GM23338 (cell line): Measurements from ENCODE around the gene SNRNP200. TPM values are rescaled to one million over a fixed set of nuclear protein-coding genes. Genes with fewer than 3 reads are reported as not detected.

Experiments
- ATAC-seq: fragments of 200-7000 bp; cut with Tn5 transposase; 3 replicates; pipeline ENCODE4 v1.9.1; 2020
- DNase-seq: peaks from one replicate; pipeline ENCODE4 v3.0.0-alpha.2; 2015; ENCODE audit warnings: low spot score
- H2AFZ ChIP-seq: fragments of 200-600 bp; sonication (generic); 2 replicates; pipeline ENCODE4 v1.8.0; 2016; ENCODE audit warnings: antibody characterized with exemption, mild to moderate bottlenecking, moderate library complexity
- H3F3A ChIP-seq: fragments of 200-600 bp; sonication (generic); replicated peaks from 2 replicates; pipeline ENCODE4 v1.8.0; 2017; ENCODE audit warnings: antibody characterized with exemption, mixed run types, low read depth
- H3K27ac ChIP-seq: fragments of 200-600 bp; sonication (generic); 2 replicates; pipeline ENCODE4 v1.6.1; 2016; ENCODE audit warnings: low read depth
- H3K27me3 ChIP-seq: fragments of 200-600 bp; sonication (generic); 2 replicates; pipeline ENCODE4 v1.8.0; 2016; ENCODE audit warnings: mild to moderate bottlenecking, mixed run types, moderate library complexity; ENCODE audit not compliant: insufficient read depth
- H3K36me3 ChIP-seq: fragments of 200-600 bp; sonication (generic); 2 replicates; pipeline ENCODE4 v1.8.0; 2016; ENCODE audit warnings: mild to moderate bottlenecking; ENCODE audit not compliant: insufficient read depth
- H3K4me1 ChIP-seq: fragments of 200-600 bp; sonication (generic); 2 replicates; pipeline ENCODE4 v1.8.0; 2016; ENCODE audit warnings: mild to moderate bottlenecking, moderate library complexity; ENCODE audit not compliant: insufficient read depth
- H3K4me2 ChIP-seq: fragments of 200-600 bp; sonication (generic); 2 replicates; pipeline ENCODE4 v1.7.1; 2017; ENCODE audit warnings: mixed run types
- H3K4me3 ChIP-seq: fragments of 200-600 bp; sonication (generic); 2 replicates; pipeline ENCODE4 v1.6.1; 2016; ENCODE audit warnings: mixed run types
- H3K79me2 ChIP-seq: fragments of 200-600 bp; sonication (generic); replicated peaks from 2 replicates; pipeline ENCODE4 v1.8.0; 2017; ENCODE audit warnings: mild to moderate bottlenecking; ENCODE audit not compliant: insufficient read depth
- H3K9me2 ChIP-seq: fragments of 200-600 bp; sonication (generic); 2 replicates; pipeline ENCODE4 v1.8.0; 2017; ENCODE audit not compliant: insufficient read depth
- H4K20me1 ChIP-seq: fragments of 200-600 bp; sonication (generic); replicated peaks from 2 replicates; pipeline ENCODE4 v1.8.0; 2017; ENCODE audit warnings: mild to moderate bottlenecking; ENCODE audit not compliant: insufficient read depth
- H3K27ac Mint-ChIP-seq: 2 replicates; pipeline ENCODE4 v1.8.0; 2020; ENCODE audit warnings: inconsistent platforms, mild to moderate bottlenecking, moderate library complexity, mixed read lengths
- H3K27me3 Mint-ChIP-seq: 3 replicates; pipeline ENCODE4 v1.8.0; 2022; ENCODE audit warnings: low read depth, mild to moderate bottlenecking, moderate library complexity, mixed read lengths, inconsistent platforms; ENCODE audit not compliant: insufficient read depth, poor library complexity
- H3K36me3 Mint-ChIP-seq: 3 replicates; pipeline ENCODE4 v1.8.0; 2021; ENCODE audit warnings: low read depth, mild to moderate bottlenecking, inconsistent platforms, moderate library complexity, mixed read lengths
- H3K4me1 Mint-ChIP-seq: 3 replicates; pipeline ENCODE4 v1.8.0; 2020; ENCODE audit warnings: mild to moderate bottlenecking, inconsistent platforms, mixed read lengths
- H3K4me3 Mint-ChIP-seq: 3 replicates; pipeline ENCODE4 v1.8.0; 2021; ENCODE audit warnings: moderate library complexity, mild to moderate bottlenecking, inconsistent platforms, mixed read lengths
- H3K9me3 Mint-ChIP-seq: 3 replicates; pipeline ENCODE4 v1.8.0; 2020; ENCODE audit warnings: moderate library complexity, mild to moderate bottlenecking, inconsistent platforms, mixed read lengths
- CREB1 ChIP-seq: fragments of 250-450 bp; sonication (Bioruptor Pico); IDR thresholded peaks from 2 replicates; pipeline ENCODE4 v1.5.0; 2020; ENCODE audit warnings: low read depth, mild to moderate bottlenecking, moderate library complexity
- EZH2 ChIP-seq: fragments of 200-600 bp; sonication (generic); IDR thresholded peaks from one replicate; pipeline ENCODE4 v1.8.0; 2017; ENCODE audit warnings: antibody characterized with exemption, mild to moderate bottlenecking, low read depth; ENCODE audit not compliant: unreplicated experiment
- JUNB ChIP-seq: IDR thresholded peaks from one replicate; pipeline ENCODE4 v1.6.1; 2016; ENCODE audit warnings: antibody characterized with exemption; ENCODE audit not compliant: unreplicated experiment
- NANOG ChIP-seq: IDR thresholded peaks from 2 replicates; pipeline ENCODE4 v1.6.1; 2016; ENCODE audit warnings: antibody characterized with exemption, borderline replicate concordance
- POLR2AphosphoS5 ChIP-seq: IDR thresholded peaks from 2 replicates; pipeline ENCODE4 v1.6.1; 2016; ENCODE audit warnings: antibody characterized with exemption, low read depth
- STAT1 ChIP-seq: IDR thresholded peaks from one replicate; pipeline ENCODE4 v1.6.1; 2016; ENCODE audit warnings: antibody characterized with exemption; ENCODE audit not compliant: unreplicated experiment
- ZNF114 ChIP-seq: fragments of 250-450 bp; sonication (Bioruptor Pico); IDR thresholded peaks from 2 replicates; pipeline ENCODE4 v1.5.0; 2020; ENCODE audit warnings: mild to moderate bottlenecking, moderate library complexity
- ZNF331 ChIP-seq: fragments of 250-450 bp; sonication (Bioruptor Pico); IDR thresholded peaks from 2 replicates; pipeline ENCODE4 v1.5.0; 2020; ENCODE audit warnings: low read depth, mild to moderate bottlenecking, moderate library complexity
- polyA plus RNA-seq: library from polyadenylated mRNA; unstranded; fragments of >200 nt; fragmentation: Nextera tagmentation; extraction: Ambion mirVana; gene quantifications from 2 replicates; pipeline ENCODE4 v1.2.1, GENCODE V29; 2016
- total RNA-seq: library from RNA; depleted of rRNA; stranded (reverse); fragments of >200 nt; shearing (Covaris generic); gene quantifications from 2 replicates; pipeline ENCODE4 v1.2.3, GENCODE V29; 2014
- TF ChIP-seq, protein P1 (sequence below), 2 experiments: fragments of 200-600 bp in 1 of 2; sonication (generic) in 1 of 2; conservative IDR thresholded peaks; 2 replicates each; pipeline versions ENCODE4 v1.5.1 to v1.6.1; 2016 to 2017; ENCODE audit warnings: antibody characterized with exemption in 2 of 2, low read depth in 2 of 2, mild to moderate bottlenecking in 2 of 2, moderate library complexity in 1 of 2
- TF ChIP-seq, protein P2 (sequence below): IDR thresholded peaks from one replicate; pipeline ENCODE4 v1.6.1; 2018; ENCODE audit warnings: antibody characterized with exemption; ENCODE audit not compliant: unreplicated experiment
- TF ChIP-seq, protein P3 (sequence below): fragments of 250-450 bp; sonication (Bioruptor Pico); IDR thresholded peaks from 2 replicates; pipeline ENCODE4 v1.5.0; 2020; ENCODE audit warnings: mild to moderate bottlenecking, moderate library complexity

Gene SNRNP200
- total and polyA plus RNA-seq, 2 experiments from 2014 or later: 70.7 to 179 TPM

DNA sequence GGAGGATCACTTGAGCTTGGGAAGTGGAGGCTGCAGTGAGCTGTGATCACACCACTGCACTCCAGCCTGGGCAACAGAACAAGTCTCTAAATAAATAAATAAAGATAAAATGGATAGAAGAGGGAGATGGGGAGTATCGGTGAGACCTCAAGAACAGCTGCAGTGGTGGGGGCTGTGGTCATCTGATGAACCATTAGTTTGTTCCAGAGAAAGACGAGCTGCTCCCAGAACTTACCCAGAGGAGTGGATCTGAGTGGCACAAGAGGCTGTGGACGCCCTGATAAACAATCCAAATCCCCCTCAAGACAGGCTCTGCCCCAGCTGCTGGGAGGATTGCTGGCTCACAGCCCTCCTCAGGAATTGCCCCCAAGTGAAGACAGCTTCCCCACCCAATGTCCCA is 66.3 kb downstream of the SNRNP200 start:
- H3K36me3 ChIP-seq: no peaks in the 10 kb centered on the region
- no peaks in the 10 kb centered on the region for H3F3A ChIP-seq
- H3K4me3 ChIP-seq: no peak overlapping the region
- no peak for TF ChIP-seq JUNB
- no peak for TF ChIP-seq NANOG
- TF ChIP-seq, protein P1, sequence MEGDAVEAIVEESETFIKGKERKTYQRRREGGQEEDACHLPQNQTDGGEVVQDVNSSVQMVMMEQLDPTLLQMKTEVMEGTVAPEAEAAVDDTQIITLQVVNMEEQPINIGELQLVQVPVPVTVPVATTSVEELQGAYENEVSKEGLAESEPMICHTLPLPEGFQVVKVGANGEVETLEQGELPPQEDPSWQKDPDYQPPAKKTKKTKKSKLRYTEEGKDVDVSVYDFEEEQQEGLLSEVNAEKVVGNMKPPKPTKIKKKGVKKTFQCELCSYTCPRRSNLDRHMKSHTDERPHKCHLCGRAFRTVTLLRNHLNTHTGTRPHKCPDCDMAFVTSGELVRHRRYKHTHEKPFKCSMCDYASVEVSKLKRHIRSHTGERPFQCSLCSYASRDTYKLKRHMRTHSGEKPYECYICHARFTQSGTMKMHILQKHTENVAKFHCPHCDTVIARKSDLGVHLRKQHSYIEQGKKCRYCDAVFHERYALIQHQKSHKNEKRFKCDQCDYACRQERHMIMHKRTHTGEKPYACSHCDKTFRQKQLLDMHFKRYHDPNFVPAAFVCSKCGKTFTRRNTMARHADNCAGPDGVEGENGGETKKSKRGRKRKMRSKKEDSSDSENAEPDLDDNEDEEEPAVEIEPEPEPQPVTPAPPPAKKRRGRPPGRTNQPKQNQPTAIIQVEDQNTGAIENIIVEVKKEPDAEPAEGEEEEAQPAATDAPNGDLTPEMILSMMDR (conservative IDR thresholded peaks at IDR 0.05; ENCODE audit: low read depth in 2 of 2): no peak
- TF ChIP-seq, protein P2, sequence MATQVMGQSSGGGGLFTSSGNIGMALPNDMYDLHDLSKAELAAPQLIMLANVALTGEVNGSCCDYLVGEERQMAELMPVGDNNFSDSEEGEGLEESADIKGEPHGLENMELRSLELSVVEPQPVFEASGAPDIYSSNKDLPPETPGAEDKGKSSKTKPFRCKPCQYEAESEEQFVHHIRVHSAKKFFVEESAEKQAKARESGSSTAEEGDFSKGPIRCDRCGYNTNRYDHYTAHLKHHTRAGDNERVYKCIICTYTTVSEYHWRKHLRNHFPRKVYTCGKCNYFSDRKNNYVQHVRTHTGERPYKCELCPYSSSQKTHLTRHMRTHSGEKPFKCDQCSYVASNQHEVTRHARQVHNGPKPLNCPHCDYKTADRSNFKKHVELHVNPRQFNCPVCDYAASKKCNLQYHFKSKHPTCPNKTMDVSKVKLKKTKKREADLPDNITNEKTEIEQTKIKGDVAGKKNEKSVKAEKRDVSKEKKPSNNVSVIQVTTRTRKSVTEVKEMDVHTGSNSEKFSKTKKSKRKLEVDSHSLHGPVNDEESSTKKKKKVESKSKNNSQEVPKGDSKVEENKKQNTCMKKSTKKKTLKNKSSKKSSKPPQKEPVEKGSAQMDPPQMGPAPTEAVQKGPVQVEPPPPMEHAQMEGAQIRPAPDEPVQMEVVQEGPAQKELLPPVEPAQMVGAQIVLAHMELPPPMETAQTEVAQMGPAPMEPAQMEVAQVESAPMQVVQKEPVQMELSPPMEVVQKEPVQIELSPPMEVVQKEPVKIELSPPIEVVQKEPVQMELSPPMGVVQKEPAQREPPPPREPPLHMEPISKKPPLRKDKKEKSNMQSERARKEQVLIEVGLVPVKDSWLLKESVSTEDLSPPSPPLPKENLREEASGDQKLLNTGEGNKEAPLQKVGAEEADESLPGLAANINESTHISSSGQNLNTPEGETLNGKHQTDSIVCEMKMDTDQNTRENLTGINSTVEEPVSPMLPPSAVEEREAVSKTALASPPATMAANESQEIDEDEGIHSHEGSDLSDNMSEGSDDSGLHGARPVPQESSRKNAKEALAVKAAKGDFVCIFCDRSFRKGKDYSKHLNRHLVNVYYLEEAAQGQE: no peak
- no peak for TF ChIP-seq ZNF331
- no peak for TF ChIP-seq CREB1
- H2AFZ ChIP-seq: no peak overlapping the region
- H3K27ac ChIP-seq: no peak overlapping the region
- H3K9me2 ChIP-seq: peaks cover 4% of the 10 kb centered on the region; the same call in 1 of the 2 replicates
- Mint-ChIP-seq H3K9me3 (no peaks in the 10 kb centered on the region), H3K27ac (no peak overlapping the region), H3K27me3 (peaks cover 4% of the 10 kb centered on the region), H3K36me3 (no peaks in the 10 kb centered on the region), H3K4me1 (peaks cover 16% of the 10 kb centered on the region), H3K4me3 (no peak overlapping the region)
- H4K20me1 ChIP-seq: no peaks in the 10 kb centered on the region
- H3K4me2 ChIP-seq: no peak overlapping the region
- no peaks in the 10 kb centered on the region for H3K79me2 ChIP-seq
- no peaks in the 10 kb centered on the region for H3K27me3 ChIP-seq
- ATAC-seq (no peak), DNase-seq (no peak)
- H3K4me1 ChIP-seq: no peaks in the 10 kb centered on the region; the same call in 1 of the 2 replicates

DNA sequence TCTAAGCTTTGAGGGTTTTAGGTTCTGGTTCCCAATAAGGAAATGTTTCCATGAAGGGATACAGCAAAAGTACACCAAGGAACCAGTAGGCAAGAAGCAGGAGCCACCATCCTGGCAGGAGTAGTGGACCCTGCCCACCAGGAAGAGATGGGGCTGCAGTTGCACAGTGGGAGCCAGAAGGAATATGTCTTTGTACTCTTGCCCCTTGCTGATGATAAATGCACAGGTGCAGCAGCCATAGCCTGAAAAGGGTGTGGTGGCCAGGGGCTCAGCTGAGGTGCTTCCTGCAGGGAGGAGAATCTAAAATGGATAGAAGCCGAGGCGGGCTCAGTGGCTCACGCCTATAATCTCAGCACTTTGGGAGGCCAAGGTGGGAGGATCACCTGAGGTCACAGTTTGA is 67.1 kb downstream of the SNRNP200 start:
- H3K4me3 Mint-ChIP-seq: no peak overlapping the region
- TF ChIP-seq POLR2AphosphoS5: no peak
- TF ChIP-seq NANOG: no peak
- TF ChIP-seq EZH2: no peak
- no peak for TF ChIP-seq CREB1
- TF ChIP-seq, protein P3, sequence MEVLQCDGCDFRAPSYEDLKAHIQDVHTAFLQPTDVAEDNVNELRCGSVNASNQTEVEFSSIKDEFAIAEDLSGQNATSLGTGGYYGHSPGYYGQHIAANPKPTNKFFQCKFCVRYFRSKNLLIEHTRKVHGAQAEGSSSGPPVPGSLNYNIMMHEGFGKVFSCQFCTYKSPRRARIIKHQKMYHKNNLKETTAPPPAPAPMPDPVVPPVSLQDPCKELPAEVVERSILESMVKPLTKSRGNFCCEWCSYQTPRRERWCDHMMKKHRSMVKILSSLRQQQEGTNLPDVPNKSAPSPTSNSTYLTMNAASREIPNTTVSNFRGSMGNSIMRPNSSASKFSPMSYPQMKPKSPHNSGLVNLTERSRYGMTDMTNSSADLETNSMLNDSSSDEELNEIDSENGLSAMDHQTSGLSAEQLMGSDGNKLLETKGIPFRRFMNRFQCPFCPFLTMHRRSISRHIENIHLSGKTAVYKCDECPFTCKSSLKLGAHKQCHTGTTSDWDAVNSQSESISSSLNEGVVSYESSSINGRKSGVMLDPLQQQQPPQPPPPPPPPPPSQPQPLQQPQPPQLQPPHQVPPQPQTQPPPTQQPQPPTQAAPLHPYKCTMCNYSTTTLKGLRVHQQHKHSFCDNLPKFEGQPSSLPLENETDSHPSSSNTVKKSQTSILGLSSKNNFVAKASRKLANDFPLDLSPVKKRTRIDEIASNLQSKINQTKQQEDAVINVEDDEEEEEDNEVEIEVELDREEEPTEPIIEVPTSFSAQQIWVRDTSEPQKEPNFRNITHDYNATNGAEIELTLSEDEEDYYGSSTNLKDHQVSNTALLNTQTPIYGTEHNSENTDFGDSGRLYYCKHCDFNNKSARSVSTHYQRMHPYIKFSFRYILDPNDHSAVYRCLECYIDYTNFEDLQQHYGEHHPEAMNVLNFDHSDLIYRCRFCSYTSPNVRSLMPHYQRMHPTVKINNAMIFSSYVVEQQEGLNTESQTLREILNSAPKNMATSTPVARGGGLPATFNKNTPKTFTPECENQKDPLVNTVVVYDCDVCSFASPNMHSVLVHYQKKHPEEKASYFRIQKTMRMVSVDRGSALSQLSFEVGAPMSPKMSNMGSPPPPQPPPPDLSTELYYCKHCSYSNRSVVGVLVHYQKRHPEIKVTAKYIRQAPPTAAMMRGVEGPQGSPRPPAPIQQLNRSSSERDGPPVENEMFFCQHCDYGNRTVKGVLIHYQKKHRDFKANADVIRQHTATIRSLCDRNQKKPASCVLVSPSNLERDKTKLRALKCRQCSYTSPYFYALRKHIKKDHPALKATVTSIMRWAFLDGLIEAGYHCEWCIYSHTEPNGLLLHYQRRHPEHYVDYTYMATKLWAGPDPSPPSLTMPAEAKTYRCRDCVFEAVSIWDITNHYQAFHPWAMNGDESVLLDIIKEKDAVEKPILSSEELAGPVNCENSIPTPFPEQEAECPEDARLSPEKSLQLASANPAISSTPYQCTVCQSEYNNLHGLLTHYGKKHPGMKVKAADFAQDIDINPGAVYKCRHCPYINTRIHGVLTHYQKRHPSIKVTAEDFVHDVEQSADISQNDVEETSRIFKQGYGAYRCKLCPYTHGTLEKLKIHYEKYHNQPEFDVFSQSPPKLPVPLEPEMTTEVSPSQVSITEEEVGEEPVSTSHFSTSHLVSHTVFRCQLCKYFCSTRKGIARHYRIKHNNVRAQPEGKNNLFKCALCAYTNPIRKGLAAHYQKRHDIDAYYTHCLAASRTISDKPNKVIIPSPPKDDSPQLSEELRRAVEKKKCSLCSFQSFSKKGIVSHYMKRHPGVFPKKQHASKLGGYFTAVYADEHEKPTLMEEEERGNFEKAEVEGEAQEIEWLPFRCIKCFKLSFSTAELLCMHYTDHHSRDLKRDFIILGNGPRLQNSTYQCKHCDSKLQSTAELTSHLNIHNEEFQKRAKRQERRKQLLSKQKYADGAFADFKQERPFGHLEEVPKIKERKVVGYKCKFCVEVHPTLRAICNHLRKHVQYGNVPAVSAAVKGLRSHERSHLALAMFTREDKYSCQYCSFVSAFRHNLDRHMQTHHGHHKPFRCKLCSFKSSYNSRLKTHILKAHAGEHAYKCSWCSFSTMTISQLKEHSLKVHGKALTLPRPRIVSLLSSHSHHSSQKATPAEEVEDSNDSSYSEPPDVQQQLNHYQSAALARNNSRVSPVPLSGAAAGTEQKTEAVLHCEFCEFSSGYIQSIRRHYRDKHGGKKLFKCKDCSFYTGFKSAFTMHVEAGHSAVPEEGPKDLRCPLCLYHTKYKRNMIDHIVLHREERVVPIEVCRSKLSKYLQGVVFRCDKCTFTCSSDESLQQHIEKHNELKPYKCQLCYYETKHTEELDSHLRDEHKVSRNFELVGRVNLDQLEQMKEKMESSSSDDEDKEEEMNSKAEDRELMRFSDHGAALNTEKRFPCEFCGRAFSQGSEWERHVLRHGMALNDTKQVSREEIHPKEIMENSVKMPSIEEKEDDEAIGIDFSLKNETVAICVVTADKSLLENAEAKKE (CRISPR knock-in tag): no peak
- TF ChIP-seq ZNF331: no peak
- TF ChIP-seq ZNF114 (CRISPR knock-in tag): no peak
- TF ChIP-seq JUNB: no peak
- TF ChIP-seq STAT1: no peak

More for the DNA sequence above, 67.1 kb downstream of the SNRNP200 start:
- H3K4me1 Mint-ChIP-seq: peaks cover 19% of the 10 kb centered on the region
- H3K27me3 Mint-ChIP-seq: peaks cover 4% of the 10 kb centered on the region
- no peaks in the 10 kb centered on the region for H3K9me3 Mint-ChIP-seq
- ATAC-seq (no peak), DNase-seq (no peak)
- Histone ChIP-seq H3K9me2 (peaks cover 4% of the 10 kb centered on the region; the same call in 1 of the 2 replicates), H3K27me3 (no peaks in the 10 kb centered on the region), H3K4me3 (no peak overlapping the region), H3K36me3 (no peaks in the 10 kb centered on the region), H3K79me2 (no peaks in the 10 kb centered on the region), H3K4me2 (no peak overlapping the region), H3K4me1 (no peaks in the 10 kb centered on the region; the same call in 1 of the 2 replicates), H3F3A (no peaks in the 10 kb centered on the region), H4K20me1 (no peaks in the 10 kb centered on the region), H3K27ac (no peak overlapping the region), H2AFZ (no peak overlapping the region)
- no peak overlapping the region for H3K27ac Mint-ChIP-seq
- no peaks in the 10 kb centered on the region for H3K36me3 Mint-ChIP-seq
